Lower leg skin (tissue), 3 donors: ENCODE measurements around the gene HOXD11.

Experiments used
- CTCF ChIP-seq, 3 donors: fragments of 450-650 bp; IDR thresholded peaks; one replicate each; pipeline ENCODE4 v1.5.1; 2016; ENCODE audit warnings: antibody characterized with exemption in 3 of 3, mild to moderate bottlenecking in 3 of 3, moderate library complexity in 2 of 3
- POLR2A ChIP-seq, 2 donors: fragments of 450-650 bp; IDR thresholded peaks; one replicate each; pipeline ENCODE4 v1.6.1; 2016 to 2017; ENCODE audit warnings: antibody characterized with exemption in 2 of 2, mild to moderate bottlenecking in 1 of 2, moderate library complexity in 1 of 2

- TF ChIP-seq POLR2A (IDR thresholded peaks at IDR 0.05): no peak
- TF ChIP-seq CTCF (IDR thresholded peaks at IDR 0.05): no peak
These were observed 24.6 kb upstream of the HOXD11 start for GRCh38 chr2:176082525-176082823.
